DMS114 treated with DMSO at 0.1 percent for 48 hours (cell line): ENCODE results near the gene PDLIM5.
"Not testable (repeated sequence)": the region's sequence is repeated elsewhere in the genome, so short reads cannot be mapped to it uniquely, and the experiment has no call there.

ENCODE experiments used
- DNase-seq: peaks from one replicate; lab custom pipeline; 2025; ENCODE audit not compliant: unreplicated experiment; lab: John Stamatoyannopoulos, UW

PDLIM5 gene

DNA sequence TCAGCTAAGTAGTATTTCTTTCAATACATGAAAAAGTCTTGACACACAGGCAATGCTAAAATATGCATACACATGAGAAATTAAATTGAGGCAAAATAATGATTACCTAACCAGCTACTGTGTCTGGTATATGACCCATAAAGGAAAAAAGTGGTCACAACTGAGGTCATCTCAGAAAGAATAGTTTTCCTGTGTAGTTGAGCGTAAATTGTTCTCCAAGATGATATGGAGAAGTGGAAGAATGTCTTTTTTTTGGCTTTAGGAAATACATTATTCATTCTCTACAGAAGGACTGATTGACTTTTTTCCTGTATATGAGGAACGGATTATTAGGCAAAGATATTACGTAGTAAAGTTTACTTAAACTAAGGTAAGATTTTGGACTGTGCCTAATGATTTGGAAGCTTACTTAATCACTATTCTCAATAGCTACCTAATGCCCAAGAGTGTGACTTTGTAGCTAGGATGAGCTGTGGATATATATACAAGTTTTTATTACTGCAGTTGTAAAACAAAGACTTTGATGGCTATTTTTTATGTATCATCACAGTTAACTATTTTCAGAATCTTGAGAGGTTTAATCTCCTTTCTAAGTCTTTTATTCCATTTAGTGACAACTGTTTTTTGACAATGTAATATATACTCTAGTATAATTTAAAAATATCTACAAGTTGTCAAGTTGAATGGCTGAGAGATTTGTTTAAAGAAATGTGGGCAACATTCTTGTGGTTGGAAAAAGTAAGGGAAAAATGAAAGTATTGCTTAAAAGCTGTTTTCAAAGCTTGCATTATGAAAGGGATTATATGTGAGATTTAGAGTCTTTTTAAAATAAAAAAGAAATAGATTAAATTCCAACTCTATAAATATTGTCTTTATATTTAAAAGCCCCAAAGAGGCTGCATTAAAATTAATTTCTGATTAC is 100.2 kb downstream of the PDLIM5 start:
- no peak for DNase-seq

DNA sequence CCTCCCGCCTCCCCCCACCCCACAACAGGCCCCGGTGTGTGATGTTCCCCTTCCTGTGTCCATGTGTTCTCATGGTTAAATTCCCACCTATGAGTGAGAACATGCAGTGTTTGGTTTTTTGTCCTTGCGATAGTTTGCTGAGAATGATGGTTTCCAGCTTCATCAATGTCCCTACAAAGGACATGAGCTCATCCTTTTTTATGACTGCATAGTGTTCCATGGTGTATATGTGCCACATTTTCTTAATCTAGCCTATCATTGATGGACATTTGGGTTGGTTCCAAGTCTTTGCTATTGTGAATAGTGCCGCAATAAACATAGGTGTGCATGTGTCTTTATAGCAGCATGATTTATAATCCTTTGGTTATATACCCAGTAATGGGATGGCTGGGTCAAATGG is 104.3 kb downstream of the PDLIM5 start:
- DNase-seq, result not testable (repeated sequence)

- not testable (repeated sequence) for DNase-seq
Measured at GRCh38 chr4:94557632-94558031, 105.9 kb downstream of the PDLIM5 start.

- DNase-seq, result no peak
Measured at GRCh38 chr4:94558392-94558904, 106.7 kb downstream of the PDLIM5 start.

- no peak for DNase-seq
Measured at GRCh38 chr4:94559351-94559806, 107.6 kb downstream of the PDLIM5 start.

DNA sequence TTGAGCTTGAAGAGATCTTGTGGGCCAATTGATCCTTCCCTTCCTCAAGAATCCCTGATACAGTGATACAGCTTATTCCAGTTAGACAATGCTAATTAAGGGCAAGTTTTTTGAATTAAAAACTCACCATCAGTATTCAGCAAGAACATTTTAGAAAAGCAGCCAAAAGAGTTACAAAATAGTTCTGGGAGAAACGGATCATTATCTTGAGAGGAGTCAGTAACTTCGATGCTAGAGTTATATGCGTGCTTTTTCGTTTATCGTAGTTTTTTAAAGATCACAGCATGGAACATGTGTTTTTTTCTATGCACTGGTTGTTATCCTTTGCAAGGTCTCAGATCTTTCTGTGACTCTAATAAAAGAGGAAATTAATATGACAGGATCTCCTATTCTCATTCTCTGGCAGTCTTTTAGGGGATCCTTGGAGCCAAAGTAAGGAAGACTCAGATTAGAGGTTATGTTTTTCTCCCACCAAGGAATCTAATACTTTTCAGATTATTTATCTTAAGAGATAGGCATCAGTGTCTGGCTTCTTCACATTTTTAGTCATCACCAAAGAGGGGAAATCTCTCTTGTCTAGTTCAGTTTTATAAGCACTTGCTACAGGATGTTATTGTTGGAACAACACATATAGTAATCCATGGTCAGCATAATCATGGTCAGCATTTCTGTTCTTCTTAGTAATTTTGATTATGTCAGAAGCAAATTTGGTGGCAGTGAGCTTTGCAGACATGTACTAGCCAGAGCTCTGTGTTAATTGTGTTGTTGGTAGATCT is 109.7 kb downstream of the PDLIM5 start:
- no peak for DNase-seq

GRCh38 chr4:94562285-94562684 is 110.5 kb downstream of the PDLIM5 start:
- DNase-seq, result no peak

DNA sequence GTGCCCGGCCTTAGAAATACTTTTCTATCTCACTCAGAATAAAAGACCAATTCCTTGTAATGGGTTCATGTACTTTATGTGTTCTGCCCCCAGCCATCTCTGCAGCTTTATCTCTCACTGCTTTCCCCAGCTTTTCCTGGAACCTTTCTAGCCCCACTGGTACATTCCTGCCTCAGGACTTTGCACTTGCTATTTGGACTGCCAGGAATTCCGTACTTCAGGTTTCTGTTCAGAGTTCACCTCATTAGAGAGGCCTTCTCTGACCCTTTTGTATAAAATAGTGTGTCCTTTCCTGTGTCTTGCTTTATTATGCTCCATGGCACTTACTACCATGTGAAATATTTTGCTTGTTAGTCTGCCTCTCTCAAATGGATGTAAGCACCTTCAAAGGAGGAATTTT is 112.5 kb downstream of the PDLIM5 start:
- no peak for DNase-seq

GRCh38 chr4:94566420-94566819 is 114.7 kb downstream of the PDLIM5 start:
- no peak for DNase-seq

DNA sequence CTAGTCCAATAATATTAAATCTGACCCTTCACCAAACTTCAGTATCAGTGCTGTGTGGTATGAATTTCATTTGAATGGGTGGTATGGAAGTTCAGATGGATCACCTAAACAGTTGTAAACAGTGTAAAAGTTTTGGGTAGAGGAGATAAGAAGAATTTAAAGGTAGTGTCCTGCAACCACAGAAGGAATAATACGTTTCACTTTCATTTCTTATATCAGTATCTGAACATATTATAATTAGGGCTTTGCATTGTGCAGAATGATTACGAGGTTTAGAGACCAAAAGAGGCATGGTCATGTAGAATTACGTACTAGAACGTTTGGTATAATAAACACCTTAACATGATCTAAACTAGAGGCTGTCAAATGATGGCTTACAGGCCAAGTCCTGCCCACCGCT is 116.1 kb downstream of the PDLIM5 start:
- no peak for DNase-seq

- no peak for DNase-seq
Measured at GRCh38 chr4:94570558-94570957, 118.8 kb downstream of the PDLIM5 start.

- no peak for DNase-seq
Measured at GRCh38 chr4:94571298-94571697, 119.6 kb downstream of the PDLIM5 start.

DNA sequence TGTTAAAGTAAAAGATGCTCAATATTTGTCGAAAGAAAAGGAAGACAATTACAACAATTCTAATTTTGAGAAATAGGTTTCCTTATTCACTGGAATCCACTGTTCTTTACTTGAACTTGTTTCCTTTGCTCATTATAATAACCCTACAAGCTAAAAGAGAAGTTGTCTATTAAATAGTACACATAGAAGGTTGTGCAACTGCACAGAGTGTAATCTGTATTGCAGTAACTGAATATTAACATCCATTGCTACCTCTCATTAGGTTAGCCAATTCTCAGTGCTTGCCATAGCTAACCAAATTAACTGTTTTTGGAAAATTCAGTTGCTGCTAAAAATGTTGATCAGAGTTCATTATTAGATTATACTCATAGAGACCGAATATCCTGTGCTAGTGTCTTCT is 120.0 kb downstream of the PDLIM5 start:
- DNase-seq, result no peak

GRCh38 chr4:94574050-94574449 is 122.3 kb downstream of the PDLIM5 start:
- no peak for DNase-seq

DNA sequence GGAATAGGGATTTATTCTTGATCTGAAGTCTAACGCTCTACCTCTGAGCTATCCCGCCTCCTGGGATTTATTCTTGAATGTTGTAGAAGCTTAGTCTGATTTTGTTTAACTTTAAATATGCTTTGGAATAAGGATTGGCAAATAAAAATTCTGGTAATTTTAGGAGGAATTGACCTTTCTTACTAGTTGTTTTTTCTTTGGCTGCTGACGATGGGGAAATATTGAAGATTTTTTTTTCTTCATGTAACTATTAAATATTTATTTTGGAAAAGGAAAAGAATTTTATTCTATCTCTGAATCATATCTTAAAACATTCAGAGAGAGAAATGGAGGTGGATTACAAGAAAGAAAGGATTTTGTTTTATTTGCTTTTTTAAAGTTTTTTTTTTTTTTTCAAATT is 122.9 kb downstream of the PDLIM5 start:
- no peak for DNase-seq

- DNase-seq, result no peak
Measured at GRCh38 chr4:94575652-94576051, 123.9 kb downstream of the PDLIM5 start.

- DNase-seq, result no peak
Measured at GRCh38 chr4:94576210-94576609, 124.5 kb downstream of the PDLIM5 start.

DNA sequence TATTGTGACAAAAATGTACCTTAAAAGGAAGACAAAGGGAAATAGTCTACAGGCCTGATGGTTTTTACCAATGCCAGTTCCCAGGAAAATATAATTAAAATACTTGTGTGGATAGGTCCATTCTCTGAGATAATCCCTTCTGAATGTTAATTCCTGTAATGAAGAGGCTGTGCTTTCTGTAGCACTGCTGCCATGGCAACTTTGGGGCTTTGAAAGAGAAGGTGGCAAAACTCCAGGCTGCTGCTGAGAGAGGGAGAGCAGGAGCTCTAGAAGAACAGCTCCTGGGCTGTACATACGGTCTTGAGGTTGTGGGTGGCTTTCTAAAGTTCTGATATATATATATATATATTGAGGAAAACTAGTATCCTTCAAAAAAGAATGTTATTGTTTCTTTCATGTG is 125.4 kb downstream of the PDLIM5 start:
- DNase-seq, result no peak

DNA sequence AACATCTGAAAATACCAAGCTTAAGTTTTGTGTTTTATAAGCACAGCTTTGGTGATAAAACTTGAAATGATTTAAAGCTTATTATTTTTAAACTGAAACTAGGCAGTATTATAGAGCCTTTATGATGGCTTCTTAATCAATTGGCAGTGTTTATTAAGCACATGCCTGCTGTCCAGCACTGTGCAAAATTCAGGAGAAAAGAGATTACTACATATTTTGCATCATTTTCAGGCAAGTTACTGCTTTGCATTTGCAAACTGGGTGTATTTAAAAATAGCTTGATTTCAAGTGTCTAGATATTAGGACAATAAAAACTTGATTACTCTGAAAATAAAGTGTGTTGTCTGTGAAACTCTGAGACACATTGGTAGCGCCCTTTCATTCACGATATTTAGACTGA is 126.5 kb downstream of the PDLIM5 start:
- no peak for DNase-seq

GRCh38 chr4:94581766-94582165 is 130.0 kb downstream of the PDLIM5 start:
- DNase-seq, result no peak

DNA sequence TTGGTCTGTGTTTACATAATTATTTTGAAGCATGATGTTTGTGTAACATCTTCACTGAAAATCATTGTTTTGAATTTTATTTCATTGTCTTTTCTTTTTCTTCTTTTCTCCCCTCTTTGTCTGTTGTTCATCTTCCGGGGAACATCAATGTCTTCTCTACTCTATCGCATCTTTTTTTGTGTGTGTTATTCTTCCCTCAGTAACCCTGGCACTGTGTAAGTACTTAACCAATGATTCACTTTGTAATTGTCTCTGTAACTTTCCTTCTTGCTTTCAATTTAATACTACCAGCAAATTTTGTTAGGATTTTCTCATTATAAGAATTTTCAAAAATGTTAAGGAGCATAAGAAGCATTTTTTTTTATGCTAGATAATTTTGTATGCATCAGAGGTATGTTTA is 130.8 kb downstream of the PDLIM5 start:
- no peak for DNase-seq
